PC-3 (cell line): ENCODE data around the gene PCK2. TPM values are rescaled to one million over a fixed set of nuclear protein-coding genes. Genes with fewer than 3 reads are reported as not detected.

Experiments
- ATAC-seq: fragments of 200-7000 bp; cut with Tn5 transposase; 2 replicates; pipeline ENCODE4 v1.9.1; 2020; ENCODE audit warnings: mild to moderate bottlenecking, moderate library complexity
- BruUV-seq: library from RNA; stranded (reverse); fragments of 400-500 nt; replicated peaks from 2 replicates; lab custom pipeline; 2021; lab: Mats Ljungman, UMichigan
- CTCF ChIA-PET: fragments of 300-600 bp; sonication (Branson Sonifier 250); formaldehyde crosslinking; loops from one replicate; lab custom pipeline; 2022; ENCODE audit warnings: antibody characterized with exemption; lab: Charles Lee
- POLR2A ChIA-PET: fragments of 300-600 bp; sonication (Branson Sonifier 250); formaldehyde crosslinking; loops from one replicate; lab custom pipeline; 2022; ENCODE audit warnings: antibody characterized with exemption; ENCODE audit not compliant: unreplicated experiment; lab: Charles Lee
- DNase-seq: peaks from one replicate; pipeline ENCODE4 v3.0.0-alpha.2; 2015
- H2AFZ ChIP-seq: fragments of 300-600 bp; sonication (generic); 2 replicates; pipeline ENCODE4 v1.6.0; 2016; ENCODE audit warnings: antibody characterized with exemption, low read length
- H3F3A ChIP-seq: fragments of 300-600 bp; sonication (generic); one replicate; pipeline ENCODE4 v1.6.0; 2017; ENCODE audit warnings: antibody characterized with exemption, low read length, control low read depth, mild to moderate bottlenecking; ENCODE audit not compliant: unreplicated experiment
- H3K27ac ChIP-seq: fragments of 300-600 bp; sonication (generic); 2 replicates; pipeline ENCODE4 v1.5.1; 2016; ENCODE audit warnings: mild to moderate bottlenecking, low read length
- H3K27me3 ChIP-seq: fragments of 300-600 bp; sonication (generic); 2 replicates; pipeline ENCODE4 v1.6.1; 2016; ENCODE audit warnings: low read length, mixed read lengths
- H3K36me3 ChIP-seq: fragments of 300-600 bp; sonication (generic); 2 replicates; pipeline ENCODE4 v1.6.1; 2016; ENCODE audit warnings: low read depth, mixed run types, low read length, mixed read lengths
- H3K4me1 ChIP-seq: fragments of 300-600 bp; sonication (generic); 2 replicates; pipeline ENCODE4 v1.5.1; 2016; ENCODE audit warnings: low read length; ENCODE audit not compliant: insufficient read depth
- H3K4me2 ChIP-seq: fragments of 300-600 bp; sonication (generic); 2 replicates; pipeline ENCODE4 v1.6.0; 2016; ENCODE audit warnings: low read length
- H3K4me3 ChIP-seq: fragments of 300-600 bp; sonication (generic); 2 replicates; pipeline ENCODE4 v1.5.1; 2016; ENCODE audit warnings: mild to moderate bottlenecking, low read length, mixed read lengths
- H3K79me2 ChIP-seq: fragments of 300-600 bp; sonication (generic); 2 replicates; pipeline ENCODE4 v1.6.1; 2017; ENCODE audit warnings: low read length, mixed read lengths
- H3K9ac ChIP-seq: fragments of 300-600 bp; sonication (generic); 2 replicates; pipeline ENCODE4 v1.6.0; 2016; ENCODE audit warnings: mild to moderate bottlenecking, low read length
- H3K9me2 ChIP-seq: fragments of 300-600 bp; sonication (generic); replicated peaks from 2 replicates; pipeline ENCODE4 v1.6.1; 2016; ENCODE audit warnings: mixed run types, low read length, mixed read lengths
- H3K9me3 ChIP-seq: fragments of 300-600 bp; sonication (generic); 2 replicates; pipeline ENCODE4 v1.6.1; 2016; ENCODE audit warnings: low read length, mixed read lengths
- H4K20me1 ChIP-seq: fragments of 300-600 bp; sonication (generic); 2 replicates; pipeline ENCODE4 v1.6.1; 2016; ENCODE audit warnings: low read length, mixed read lengths
- CTCF ChIP-seq: fragments of 300-600 bp; sonication (generic); conservative IDR thresholded peaks from 2 replicates; pipeline ENCODE4 v1.5.1; 2017; ENCODE audit warnings: antibody characterized with exemption, low read depth, mild to moderate bottlenecking, low read length
- EZH2 ChIP-seq: fragments of 300-600 bp; sonication (generic); IDR thresholded peaks from one replicate; pipeline ENCODE4 v1.6.1; 2017; ENCODE audit warnings: antibody characterized with exemption, mild to moderate bottlenecking, low read length; ENCODE audit not compliant: unreplicated experiment
- EZH2phosphoT487 ChIP-seq: fragments of 300-600 bp; sonication (generic); IDR thresholded peaks from 2 replicates; pipeline ENCODE4 v1.6.1; 2018; ENCODE audit warnings: mild to moderate bottlenecking, antibody characterized with exemption, low read length, borderline replicate concordance
- intact Hi-C: fragments of 100-400 bp; cut with micrococcal nuclease; formaldehyde crosslinking; loops from 2 replicates; pipeline ENCODE4 v1.9.0; 2023
- total RNA-seq: library from RNA; depleted of rRNA; stranded (reverse); fragments of >200 nt; gene quantifications from 2 replicates; pipeline ENCODE4 v1.2.3, GENCODE V29; 2014

The PCK2 gene
- total RNA-seq, 1 experiment from 2014 or later: 11.6 TPM

GRCh38 chr14:24054324-24054641 lies 39.8 kb upstream of the PCK2 start:
- no peak overlapping the region for H3K27ac ChIP-seq
- no peak for TF ChIP-seq EZH2phosphoT487
- no peak for TF ChIP-seq EZH2
- no peak for TF ChIP-seq CTCF
- no peaks in the 10 kb centered on the region for H4K20me1 ChIP-seq
- DNase-seq (no peak), ATAC-seq (no peak)
- BruUV-seq: no TSS peak
- CTCF ChIA-PET: no interaction called here
- no peaks in the 10 kb centered on the region for H3F3A ChIP-seq
- H3K9me3 ChIP-seq: no peaks in the 10 kb centered on the region
- H3K9ac ChIP-seq: no peak overlapping the region
- peaks cover 6% of the 10 kb centered on the region; the same call in 1 of the 2 replicates for H3K4me1 ChIP-seq
- POLR2A ChIA-PET: no interaction called here
- intact Hi-C loops: no loop called here
- H3K27me3 ChIP-seq: 0 out of 2 replicates have a peak, but pooled peaks cover 6% of the 10 kb centered on the region
- H3K4me3 ChIP-seq: no peak overlapping the region
- no peak overlapping the region for H3K4me2 ChIP-seq
- H3K36me3 ChIP-seq: no peaks in the 10 kb centered on the region
- no peak overlapping the region for H2AFZ ChIP-seq
- no peaks in the 10 kb centered on the region for H3K9me2 ChIP-seq
- H3K79me2 ChIP-seq: no peaks in the 10 kb centered on the region

GRCh38 chr14:24054646-24055045 lies 39.5 kb upstream of the PCK2 start:
- no peak for TF ChIP-seq EZH2
- TF ChIP-seq EZH2phosphoT487: no peak
- no peak for TF ChIP-seq CTCF
- H3K27ac ChIP-seq: no peak overlapping the region
- no peaks in the 10 kb centered on the region for H3K9me2 ChIP-seq
- DNase-seq (no peak), ATAC-seq (no peak)
- BruUV-seq: no TSS peak
- no peaks in the 10 kb centered on the region for H3F3A ChIP-seq
- no peak overlapping the region for H3K4me2 ChIP-seq
- H3K9ac ChIP-seq: no peak overlapping the region
- intact Hi-C loops: loop anchor here (5.0 kb wide), 1 partner anchor 42 kb away; no protein-coding TSS in a partner anchor
- H3K4me1 ChIP-seq: peaks cover 6% of the 10 kb centered on the region; the same call in 1 of the 2 replicates
- H3K4me3 ChIP-seq: no peak overlapping the region
- no peaks in the 10 kb centered on the region for H3K9me3 ChIP-seq
- POLR2A ChIA-PET: no interaction called here
- H3K79me2 ChIP-seq: no peaks in the 10 kb centered on the region
- H2AFZ ChIP-seq: no peak overlapping the region
- H3K27me3 ChIP-seq: 0 out of 2 replicates have a peak, but pooled peaks cover 6% of the 10 kb centered on the region
- H3K36me3 ChIP-seq: no peaks in the 10 kb centered on the region
- CTCF ChIA-PET: no interaction called here
- no peaks in the 10 kb centered on the region for H4K20me1 ChIP-seq

GRCh38 chr14:24055971-24056799 lies 37.9 kb upstream of the PCK2 start:
- BruUV-seq: no TSS peak
- H3K27me3 ChIP-seq: 0 out of 2 replicates have a peak, but pooled peaks cover 6% of the 10 kb centered on the region
- H3K4me2 ChIP-seq: no peak overlapping the region
- ATAC-seq (no peak), DNase-seq (no peak)
- peaks cover 6% of the 10 kb centered on the region; the same call in 1 of the 2 replicates for H3K4me1 ChIP-seq
- no peaks in the 10 kb centered on the region for H4K20me1 ChIP-seq
- no peak overlapping the region for H2AFZ ChIP-seq
- intact Hi-C loops: loop anchor here (5.0 kb wide), 1 partner anchor 44 kb away; no protein-coding TSS in a partner anchor
- no peak overlapping the region for H3K27ac ChIP-seq
- no peaks in the 10 kb centered on the region for H3K36me3 ChIP-seq
- no peak overlapping the region for H3K4me3 ChIP-seq
- no peaks in the 10 kb centered on the region for H3K9me2 ChIP-seq
- H3K9ac ChIP-seq: no peak overlapping the region
- H3F3A ChIP-seq: no peaks in the 10 kb centered on the region
- H3K9me3 ChIP-seq: no peaks in the 10 kb centered on the region
- POLR2A ChIA-PET: no interaction called here
- CTCF ChIA-PET: no interaction called here
- no peaks in the 10 kb centered on the region for H3K79me2 ChIP-seq
- TF ChIP-seq EZH2: no peak
- TF ChIP-seq EZH2phosphoT487: no peak
- no peak for TF ChIP-seq CTCF
